Myocyte (in vitro differentiated cells): ENCODE results near the gene NOTCH1. TPM values are rescaled to one million over a fixed set of nuclear protein-coding genes. Genes with fewer than 3 reads are reported as not detected.

Experiments
- DNase-seq: peaks from one replicate; pipeline ENCODE4 v3.0.0-alpha.2; 2012; ENCODE audit warnings: low read depth
- total RNA-seq: library from RNA; depleted of rRNA; stranded (reverse); fragments of >200 nt; gene quantifications from 2 replicates; pipeline ENCODE4 v1.2.3, GENCODE V29; 2014

The NOTCH1 gene
- total RNA-seq, 1 donor from 2014 or later, result 6.2 TPM

DNA sequence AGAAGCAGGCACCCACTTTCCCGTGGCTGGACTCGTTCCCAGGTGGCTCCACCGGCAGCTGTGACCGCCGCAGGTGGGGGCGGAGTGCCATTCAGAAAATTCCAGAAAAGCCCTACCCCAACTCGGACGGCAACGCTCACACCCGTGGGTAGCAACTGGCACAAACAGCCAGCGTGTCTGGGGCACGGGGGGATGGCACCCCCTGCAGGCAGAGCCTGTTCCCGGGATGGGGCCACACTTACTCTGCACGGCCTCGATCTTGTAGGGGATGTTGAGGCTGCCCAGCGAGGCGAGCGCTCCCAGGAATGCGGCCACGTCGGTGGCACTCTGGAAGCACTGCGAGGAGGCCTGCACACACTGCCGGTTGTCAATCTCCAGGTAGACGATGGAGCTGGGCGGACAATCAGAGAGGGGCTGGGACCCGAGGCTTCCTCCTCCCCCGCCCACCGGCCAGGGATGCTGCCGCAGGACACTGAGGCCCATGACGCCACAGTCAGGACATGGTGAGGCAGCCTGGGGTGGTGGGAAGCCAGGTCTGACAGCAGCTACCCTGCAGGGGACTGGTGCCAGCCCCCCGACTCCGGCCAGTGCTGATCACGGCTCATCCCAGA lies 42.8 kb downstream of the NOTCH1 start:
- no peak for DNase-seq

DNA sequence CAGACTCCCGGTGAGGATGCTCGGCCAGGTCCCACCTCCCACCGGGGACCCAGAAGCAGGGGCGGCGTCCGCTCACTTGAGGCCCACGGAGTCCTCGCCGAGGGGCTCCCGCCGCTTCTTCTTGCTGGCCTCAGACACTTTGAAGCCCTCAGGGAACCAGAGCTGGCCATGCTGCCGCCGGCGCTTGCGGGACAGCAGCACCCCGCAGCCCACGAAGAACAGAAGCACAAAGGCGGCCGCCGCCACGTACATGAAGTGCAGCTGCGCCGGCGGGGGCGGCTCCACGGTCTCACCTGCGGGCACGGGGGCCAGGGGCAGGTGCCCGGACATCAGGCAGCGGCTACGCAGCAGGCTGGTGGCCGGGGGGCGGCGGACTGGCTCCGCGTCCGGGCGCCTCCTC lies 43.7 kb downstream of the NOTCH1 start:
- no peak for DNase-seq

DNA sequence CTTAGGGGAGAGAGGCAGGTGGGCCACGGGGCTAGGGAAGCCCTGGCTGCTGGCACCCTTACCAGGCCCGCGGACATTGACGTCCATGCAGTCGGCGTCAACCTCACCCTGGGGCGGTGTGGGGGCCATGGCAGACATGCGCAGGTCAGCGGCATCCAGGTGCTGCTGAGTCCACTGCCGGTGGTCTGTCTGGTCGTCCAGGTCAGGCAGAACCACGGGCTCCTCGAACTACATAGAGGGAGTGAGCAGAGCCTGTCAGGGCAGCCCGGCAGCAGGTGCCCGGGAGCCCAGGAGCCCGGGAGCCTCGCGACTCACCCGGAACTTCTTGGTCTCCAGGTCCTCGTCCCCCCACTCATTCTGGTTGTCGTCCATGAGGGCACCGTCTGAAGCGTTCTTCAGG lies 44.2 kb downstream of the NOTCH1 start:
- no peak for DNase-seq

DNA sequence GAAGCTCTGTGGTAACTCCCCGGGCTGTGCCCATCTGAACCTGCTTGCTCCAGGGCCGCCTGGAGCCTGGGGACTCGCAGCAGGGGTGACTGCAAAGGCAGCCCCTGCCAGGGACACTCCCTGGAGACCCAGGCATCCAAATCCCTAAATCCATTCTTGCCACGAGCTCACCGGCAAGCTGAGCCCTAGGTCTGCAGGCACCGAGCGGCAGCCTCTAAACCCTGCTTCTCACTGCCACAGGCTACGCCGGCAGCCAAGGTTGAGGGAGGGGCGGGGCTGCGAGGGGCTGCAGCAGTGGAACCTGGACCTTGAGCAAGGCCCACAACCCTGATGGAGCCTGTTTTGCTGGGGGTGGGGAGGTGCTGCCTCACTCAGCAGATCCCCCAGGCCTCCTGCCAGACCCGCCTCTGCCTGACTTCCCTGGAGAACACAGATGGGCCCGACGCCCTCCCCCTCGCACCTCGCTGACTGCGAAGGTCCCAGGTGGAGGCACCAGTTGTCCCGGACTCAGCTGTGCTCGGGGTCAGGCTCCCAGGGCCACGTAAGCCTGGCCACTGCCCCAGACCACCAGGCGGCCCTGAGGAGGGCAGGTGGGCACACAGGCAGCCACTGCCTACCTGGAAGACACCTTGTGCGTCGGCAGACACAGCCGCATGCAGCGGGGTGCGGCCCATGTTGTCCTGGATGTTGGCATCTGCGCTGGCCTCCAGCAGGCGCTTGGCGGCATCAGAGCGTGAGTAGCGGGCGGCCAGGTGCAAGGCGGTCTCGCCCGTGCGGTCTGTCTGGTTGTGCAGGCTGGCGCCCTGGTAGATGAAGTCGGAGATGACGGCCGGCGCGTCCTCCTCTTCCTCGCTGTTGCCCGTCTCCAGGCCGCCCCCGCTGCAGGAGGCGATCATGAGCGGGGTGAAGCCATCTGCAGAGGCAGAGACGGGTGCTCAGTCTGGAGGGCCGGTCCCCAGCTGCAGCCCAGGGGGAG lies 45.6 kb downstream of the NOTCH1 start:
- DNase-seq, result no peak

DNA sequence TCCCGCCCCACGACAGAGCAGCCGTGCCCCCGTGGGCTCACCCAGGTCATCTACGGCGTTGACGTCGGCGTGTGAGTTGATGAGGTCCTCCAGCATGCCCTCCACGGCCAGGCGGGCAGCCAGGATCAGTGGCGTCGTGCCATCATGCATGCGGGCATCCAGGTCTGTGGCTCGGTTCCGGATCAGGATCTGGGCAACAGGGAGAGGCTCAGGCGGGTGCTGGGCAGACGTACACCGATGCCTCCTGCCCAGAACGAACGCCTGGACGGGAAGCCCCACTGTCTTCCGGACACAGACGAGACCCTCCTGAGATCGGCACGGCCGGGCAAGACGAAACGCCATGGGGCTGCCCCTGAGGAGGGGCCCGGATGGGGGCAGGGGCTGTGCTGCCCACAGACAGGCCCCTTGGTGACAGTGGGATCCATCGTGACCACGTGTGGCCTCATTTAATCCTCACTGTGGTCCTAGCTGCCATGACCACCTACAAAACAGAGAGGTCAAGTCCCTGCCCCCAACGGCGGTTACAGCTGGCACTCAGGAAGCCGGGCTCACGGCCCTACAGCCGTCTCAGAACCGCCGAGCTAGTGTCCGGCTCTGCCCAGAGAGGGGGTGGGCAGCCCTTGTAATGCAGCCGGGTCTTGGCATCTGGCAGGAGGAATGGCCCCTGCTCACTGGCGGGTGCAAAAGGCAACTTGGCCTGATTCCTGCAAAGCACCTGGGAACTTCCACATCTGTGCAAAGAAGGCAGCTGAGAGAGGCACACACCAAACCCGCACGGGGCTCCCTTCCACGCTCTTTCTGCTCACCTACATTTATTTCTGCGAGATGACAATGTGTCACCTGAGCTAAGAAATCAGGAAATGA lies 46.5 kb downstream of the NOTCH1 start:
- DNase-seq, result no peak

DNA sequence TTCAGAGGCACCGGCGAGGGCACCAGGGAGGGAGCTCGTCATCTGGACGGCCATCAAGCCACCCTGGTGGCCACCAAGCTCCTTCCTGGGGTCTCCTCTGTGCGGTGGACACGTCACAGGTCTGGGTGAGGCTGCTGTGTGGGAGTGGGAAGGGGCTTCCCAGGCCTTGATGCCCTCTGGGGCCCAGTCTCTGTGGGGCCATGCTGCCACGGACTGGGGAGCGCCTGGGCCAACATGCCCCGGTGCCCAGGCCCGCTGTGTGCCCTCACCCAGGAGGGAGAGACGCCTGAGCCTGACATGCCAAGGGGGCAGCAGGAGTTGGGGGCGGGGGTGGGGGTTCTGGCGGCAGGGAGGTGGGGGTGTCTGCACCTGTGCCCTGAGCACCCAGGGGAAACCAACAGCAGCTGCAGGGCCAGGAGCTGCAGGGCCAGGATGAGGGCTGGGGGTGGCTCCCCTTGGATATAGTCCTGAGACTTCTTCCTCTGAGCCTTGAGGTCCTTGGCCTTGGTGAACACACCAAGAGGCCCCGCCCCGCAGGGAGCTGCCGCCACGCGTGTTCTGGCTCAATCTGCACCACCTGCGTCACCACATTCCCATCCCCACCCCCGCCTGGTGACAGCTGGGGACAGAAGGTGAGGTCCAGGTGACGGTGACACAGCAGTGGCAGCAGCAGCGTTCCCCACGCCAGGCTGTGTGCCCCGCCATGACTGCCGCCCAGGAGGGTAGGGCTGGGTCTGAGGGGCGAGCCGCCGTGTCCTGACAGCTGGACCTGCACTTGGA lies 47.7 kb downstream of the NOTCH1 start:
- no peak for DNase-seq

DNA sequence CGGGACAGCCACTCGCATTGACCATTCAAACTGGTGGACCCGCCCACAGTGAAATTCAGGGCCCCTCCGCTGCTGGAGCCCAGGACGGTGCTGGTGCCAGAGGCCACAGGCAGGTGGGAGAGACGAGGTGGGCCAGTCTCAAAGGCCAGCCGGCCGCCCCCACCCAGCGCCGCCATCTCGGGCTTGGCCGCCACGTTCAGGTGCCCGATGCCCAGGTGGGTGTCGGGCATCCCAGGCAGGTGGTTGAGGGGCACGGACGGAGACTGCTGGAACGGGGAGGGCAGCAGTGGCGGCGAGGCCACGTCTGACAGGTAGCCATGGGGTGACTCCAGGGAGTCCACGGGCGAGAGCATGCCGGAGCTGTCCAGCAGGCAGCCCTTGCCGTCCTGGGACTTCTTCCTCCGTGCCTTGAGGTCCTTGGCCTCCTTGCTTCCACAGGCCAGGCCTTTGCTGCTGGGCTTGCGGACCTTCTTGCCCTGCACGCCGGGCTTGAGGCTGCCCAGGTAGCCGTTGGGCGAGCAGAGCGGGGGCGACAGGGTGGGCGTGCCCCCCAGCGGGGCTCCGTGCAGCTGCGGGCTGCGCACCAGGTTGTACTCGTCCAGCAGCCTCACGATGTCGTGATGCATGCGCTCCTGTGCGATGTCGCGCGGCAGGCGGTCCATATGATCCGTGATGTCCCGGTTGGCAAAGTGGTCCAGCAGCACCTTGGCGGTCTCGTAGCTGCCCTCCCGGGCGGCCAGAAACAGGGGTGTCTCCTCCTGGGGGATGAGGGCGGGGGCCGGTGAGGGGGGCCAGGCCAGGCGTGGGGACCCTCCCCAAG lies 48.8 kb downstream of the NOTCH1 start:
- no peak for DNase-seq

DNA sequence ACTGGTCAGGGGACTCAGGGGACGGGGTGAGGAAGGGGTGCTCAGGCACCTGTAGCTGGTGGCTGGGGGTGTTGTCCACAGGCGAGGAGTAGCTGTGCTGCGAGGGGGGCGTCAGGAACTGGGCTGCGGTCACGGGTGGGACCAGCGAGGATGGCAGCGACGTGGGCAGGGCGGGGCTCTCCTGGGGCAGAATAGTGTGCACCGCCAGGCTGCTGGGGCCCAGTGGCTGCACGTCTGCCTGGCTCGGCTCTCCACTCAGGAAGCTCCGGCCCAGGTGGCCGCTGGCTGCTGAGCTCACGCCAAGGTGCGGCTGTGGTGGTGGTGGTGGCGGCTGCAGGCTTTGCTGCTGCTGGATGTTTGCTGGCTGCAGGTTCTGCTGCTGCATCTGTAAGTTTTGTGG lies 49.7 kb downstream of the NOTCH1 start:
- DNase-seq, result no peak

DNA sequence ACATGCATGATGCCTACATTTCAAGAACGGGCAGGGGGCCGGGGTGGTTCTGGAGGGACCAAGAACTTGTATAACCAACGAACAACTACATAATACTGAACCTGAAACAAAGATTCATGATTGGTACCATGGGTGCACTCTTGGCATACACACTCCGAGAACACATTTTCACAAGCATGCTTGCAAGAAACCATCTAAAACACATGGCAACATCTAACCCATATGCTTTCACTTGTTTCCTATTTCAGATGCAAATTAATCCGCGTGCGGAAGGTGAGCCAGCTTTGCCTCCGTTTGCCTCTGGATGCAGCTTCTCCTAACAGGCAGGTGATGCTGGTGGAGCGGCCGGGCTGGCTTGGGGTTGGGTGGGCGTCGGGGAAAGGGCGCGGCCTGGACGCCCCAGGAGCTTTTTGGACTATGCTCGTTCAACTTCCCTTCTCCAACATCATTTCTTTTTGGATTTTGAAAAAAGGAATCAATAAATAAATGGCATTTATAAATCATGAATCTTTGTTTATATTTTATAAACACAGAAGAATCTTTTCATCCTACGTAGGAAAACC lies 50.5 kb downstream of the NOTCH1 start:
- no peak for DNase-seq

DNA sequence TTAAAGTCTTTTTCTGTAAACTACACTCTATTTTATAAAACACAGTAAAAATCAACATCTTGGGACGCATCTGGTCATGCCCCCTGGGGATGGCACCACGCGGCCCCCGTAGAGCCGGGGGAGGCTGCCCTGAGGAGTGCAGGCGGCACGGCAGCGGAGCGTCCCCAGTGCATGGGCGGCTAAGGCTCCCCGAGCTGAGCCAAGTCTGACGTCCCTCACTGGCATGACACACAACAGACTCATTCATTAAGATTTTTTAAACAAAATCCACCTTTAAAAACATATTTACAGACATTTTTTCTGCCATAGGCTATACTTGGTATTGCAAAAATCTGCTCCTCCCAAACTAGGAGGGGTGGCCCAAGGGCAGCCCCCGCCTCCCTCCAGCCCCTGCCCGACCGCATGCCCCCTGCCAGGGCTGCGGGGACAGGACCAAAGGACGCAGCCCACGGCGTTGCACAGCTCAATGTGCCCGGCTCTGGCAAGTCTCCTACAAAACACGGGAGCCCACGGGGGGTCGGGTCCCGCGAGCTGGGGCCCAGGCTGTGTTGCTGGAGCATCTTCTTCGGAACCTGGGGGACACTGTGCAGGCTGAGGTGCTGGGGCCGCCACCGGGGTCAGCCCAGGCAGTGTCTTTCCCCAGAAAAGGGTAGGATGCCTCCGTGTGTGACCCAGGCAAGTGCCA lies 51.2 kb downstream of the NOTCH1 start:
- no peak for DNase-seq

DNA sequence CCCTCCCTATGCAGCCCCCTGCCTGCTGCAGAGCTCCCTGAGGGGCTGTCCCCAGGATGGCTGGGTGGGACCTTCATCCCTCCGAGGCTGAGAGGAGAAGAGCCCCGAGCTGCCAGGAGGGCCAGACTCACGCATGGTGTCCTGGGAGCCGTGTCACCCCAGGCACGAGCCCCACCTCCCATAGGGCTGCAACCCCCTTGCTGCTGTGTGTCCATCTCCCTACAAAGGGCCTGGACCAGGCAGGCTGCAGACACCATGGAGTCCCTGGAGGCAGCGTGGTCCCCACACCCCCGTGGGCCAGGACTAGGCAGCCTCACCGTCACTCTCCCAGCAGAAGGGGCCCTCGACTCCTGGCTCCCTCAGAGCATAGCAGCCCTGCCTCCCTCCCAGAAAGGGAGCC lies 51.8 kb downstream of the NOTCH1 start:
- no peak for DNase-seq

DNA sequence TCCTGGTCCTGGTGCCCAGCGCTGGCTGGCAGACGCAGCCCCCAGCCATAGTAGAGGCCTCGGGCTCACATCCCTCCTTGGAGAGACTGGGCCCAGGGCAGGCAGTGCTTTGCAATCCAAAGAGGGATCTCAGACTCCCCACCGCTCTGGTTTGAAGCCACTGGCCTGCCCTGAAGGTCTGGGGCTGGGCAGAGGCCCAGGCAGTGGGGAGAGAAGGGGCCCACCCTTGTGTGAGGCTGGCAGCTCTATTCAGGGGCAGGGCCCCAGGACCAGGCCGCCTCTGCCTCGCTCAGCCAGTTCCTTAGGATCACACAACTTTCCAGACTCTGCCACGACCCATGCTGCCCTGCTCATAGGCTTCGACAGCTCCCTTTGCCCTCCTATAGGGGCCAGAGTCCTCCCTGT lies 52.3 kb downstream of the NOTCH1 start:
- no peak for DNase-seq

DNA sequence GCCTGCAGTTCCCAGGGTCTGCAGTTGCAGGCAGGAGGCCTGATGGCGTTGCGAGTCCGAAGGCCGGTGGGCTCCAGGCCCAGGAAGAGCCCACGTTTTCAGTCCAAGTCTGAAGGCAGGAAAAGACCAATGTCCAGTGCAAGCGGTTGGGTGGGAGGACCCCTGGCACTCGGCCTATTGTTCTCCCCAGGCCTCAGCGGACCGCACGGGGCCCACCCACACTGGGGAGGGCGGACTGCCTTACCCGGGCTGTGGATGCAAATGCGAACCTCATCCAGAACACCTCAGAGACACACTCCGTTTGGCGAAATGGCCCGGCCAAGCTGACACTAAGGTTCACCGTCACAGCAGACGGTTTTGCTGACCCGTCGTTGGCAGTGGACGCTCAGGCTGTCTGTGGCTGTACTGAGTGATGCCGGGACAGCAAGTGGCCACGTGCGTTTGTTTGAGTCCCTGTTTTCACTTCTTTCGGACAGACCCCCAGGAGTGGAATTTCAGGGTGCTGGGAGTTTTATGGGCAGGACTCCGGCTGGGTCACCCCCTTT lies 52.8 kb downstream of the NOTCH1 start:
- DNase-seq, result no peak

DNA sequence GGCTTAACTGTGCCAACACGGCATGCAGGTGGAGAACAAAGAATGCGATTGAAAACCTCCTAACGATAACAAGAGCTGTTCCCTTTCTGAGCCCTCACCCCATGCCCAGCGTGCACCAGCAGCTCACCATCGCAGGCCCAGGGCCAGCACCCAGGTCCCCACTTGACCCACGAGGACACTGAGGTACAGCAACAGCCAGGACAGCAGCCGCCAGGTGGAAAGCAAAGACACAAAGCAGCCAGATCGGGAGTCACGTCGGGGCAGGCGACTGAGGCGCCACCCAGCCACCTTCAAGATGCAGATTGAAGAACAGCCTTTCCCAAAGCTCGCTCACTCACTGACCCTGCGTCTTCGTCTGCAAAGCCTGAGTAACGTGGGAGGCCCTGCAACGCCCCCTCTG lies 56.1 kb downstream of the NOTCH1 start:
- no peak for DNase-seq

DNA sequence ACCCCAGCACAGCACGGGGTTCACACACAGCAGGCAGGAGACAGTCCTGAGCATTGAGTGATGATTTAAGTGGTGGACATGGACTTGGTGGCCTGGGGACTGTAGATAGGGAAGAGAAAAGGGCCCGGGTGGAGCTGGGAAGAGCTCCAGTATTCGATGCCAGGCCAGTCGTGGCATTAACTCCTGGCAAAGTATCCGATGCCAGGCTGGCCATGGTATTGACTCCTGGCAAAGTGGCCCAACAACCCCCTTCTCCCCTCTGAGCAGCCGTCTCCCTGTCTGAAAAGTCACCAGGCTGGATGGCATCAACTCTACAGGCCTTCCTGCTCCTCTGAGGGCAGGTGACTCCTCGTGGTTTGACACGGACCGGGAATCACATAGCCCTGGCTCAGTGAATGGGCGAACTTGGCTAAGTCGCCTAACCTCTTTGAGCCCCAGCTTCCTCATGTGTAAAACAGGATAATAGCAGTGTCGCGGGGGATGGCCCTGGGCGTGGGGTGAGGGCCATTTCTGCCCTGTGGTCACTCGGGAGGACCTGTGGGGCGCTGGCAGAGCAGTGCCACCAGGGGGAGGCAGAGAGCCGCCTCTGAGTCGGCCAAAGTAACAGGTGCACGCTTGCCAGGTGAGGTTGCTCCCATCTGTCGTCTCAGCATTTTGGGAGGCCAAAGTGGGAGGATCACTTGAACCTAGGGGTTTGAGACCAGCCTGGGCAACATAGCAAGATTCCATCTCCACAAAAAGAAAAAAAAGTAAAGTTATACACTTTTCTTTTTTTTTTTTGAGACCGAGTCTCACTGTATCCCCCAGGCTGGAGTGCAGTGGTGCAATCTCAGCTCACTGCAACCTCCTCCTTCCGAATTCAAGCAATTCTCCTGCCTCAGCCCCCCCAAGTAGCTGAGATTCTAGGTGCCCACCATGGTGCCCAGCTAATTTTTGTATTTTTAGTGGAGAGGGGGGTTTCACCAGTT lies 57.3 kb downstream of the NOTCH1 start:
- peak; percentile 64 for DNase-seq

DNA sequence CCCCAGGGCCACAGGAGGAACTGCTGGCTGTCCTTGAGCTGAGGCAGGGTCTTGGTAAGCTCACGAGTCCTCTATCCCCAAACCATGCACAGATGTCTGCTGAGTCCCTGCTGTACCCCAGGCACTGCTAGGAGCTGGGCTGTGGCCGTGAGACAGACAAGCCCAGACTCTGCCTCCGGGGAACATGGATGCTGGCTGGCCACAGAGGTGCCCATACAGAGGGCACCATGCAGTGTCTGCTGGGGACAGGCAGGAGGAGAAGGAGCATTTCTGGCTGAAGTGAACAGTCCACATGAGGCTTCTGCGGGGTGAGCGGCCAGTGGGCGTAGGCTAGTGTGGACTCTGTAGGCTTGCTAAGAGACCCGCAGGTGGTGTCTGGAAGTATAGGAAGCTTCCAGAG lies 58.2 kb downstream of the NOTCH1 start:
- no peak for DNase-seq

DNA sequence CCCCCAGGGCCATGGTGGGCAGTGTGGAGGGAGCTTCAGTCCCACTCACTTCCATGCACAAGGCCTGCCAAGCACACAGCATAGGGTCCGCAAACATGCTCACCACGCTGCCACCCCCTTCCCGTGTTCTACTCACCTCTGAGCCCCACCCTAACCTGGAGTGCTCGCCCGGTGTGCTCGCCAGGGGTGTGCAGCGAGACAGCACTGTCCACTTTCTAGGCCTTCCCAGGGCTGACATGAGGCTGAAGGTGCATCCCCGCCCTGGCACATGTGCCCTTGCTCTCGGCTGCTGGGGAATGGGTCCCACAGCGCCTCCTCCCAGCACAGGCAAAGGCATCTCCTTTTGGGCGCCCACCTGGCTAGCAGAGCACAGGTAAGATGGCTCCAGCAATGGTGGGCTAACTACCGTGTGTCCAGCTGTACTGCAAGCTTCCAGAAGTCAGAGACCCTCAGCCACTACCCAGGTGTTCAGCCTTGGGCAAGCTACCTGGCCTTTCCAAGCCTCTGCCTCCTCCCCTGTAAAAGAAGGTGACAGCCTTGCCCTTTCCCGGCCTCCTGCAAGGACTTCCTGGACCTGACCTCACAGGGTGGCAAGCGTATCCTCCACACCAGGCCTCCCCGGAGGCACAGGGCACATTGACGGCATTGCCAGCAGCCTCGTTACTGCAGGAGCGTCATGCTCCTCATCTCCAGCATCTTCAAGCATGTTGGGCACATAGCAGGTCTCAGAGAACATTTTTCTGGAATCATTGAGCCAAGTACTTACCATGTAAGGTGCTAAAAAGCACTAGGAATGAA lies 58.8 kb downstream of the NOTCH1 start:
- DNase-seq, result no peak
